ENCODE results near the gene TTC28. TPM values are rescaled to one million over a fixed set of nuclear protein-coding genes. Genes with fewer than 3 reads are reported as not detected.
"Not testable (repeated sequence)": the region's sequence is repeated elsewhere in the genome, so short reads cannot be mapped to it uniquely, and the experiment has no call there.

TTC28 gene
- total RNA-seq, 1 donor from 2014 or later: 23.2 TPM

- Histone ChIP-seq H3K4me1 (ENCODE audit: insufficient read depth, low read length) (peaks cover 8% of the 10 kb centered on the region), H4K20me1 (ENCODE audit: insufficient read depth, low read length) (no peaks in the 10 kb centered on the region), H3K9me3 (ENCODE audit: insufficient read depth, low read depth, low read length) (no peaks in the 10 kb centered on the region), H3K4me2 (ENCODE audit: low read length) (peak overlapping the region; percentile 9), H3K79me2 (ENCODE audit: insufficient read depth, low read length) (no peaks in the 10 kb centered on the region), H2AFZ (ENCODE audit: low read depth, low read length) (no peak overlapping the region), H3K36me3 (ENCODE audit: insufficient read depth, low read length) (no peaks in the 10 kb centered on the region), H3K4me3 (ENCODE audit: insufficient read depth, low read depth, low read length) (no peak overlapping the region), H3K9ac (ENCODE audit: low read length) (no peak overlapping the region), H3K27ac (ENCODE audit: low read depth, low read length) (no peak overlapping the region), H3K27me3 (ENCODE audit: insufficient read depth, low read length) (no peaks in the 10 kb centered on the region)
- TF ChIP-seq EZH2 (IDR thresholded peaks at IDR 0.05; ENCODE audit: insufficient read depth, low read length) (no peak), CTCF (IDR thresholded peaks at IDR 0.05; ENCODE audit: insufficient read depth, low read depth, low read length) (no peak)
- peaks cover 3% of the 10 kb centered on the region for H3K9me3 Mint-ChIP-seq (ENCODE audit: unreplicated experiment)
- FAIRE-seq (no peak), DNase-seq (ENCODE audit: low read depth) (peak; percentile 69)
- H3K4me3 Mint-ChIP-seq (ENCODE audit: unreplicated experiment): no peak overlapping the region
- H3K4me1 Mint-ChIP-seq (ENCODE audit: low read depth, unreplicated experiment): peaks cover 7% of the 10 kb centered on the region
- no peaks in the 10 kb centered on the region for H3K27me3 Mint-ChIP-seq (ENCODE audit: low read depth, unreplicated experiment)
- H3K27ac Mint-ChIP-seq (ENCODE audit: unreplicated experiment): no peak overlapping the region
- no peaks in the 10 kb centered on the region for H3K36me3 Mint-ChIP-seq (ENCODE audit: low read depth, unreplicated experiment)
These were observed 119.4 kb downstream of the TTC28 start for GRCh38 chr22:28560046-28560742.

GRCh38 chr22:28557184-28557583 is 122.5 kb downstream of the TTC28 start:
- H3K9ac ChIP-seq (ENCODE audit: low read length): no peak overlapping the region
- FAIRE-seq: no peak
- DNase-seq (ENCODE audit: low read depth): no peak
- H3K27me3 ChIP-seq (ENCODE audit: insufficient read depth, low read length): no peaks in the 10 kb centered on the region
- Mint-ChIP-seq H3K4me1 (ENCODE audit: low read depth, unreplicated experiment) (peaks cover 7% of the 10 kb centered on the region), H3K4me3 (ENCODE audit: unreplicated experiment) (no peak overlapping the region), H3K9me3 (ENCODE audit: unreplicated experiment) (peaks cover 7% of the 10 kb centered on the region), H3K27me3 (ENCODE audit: low read depth, unreplicated experiment) (no peaks in the 10 kb centered on the region), H3K27ac (ENCODE audit: unreplicated experiment) (no peak overlapping the region), H3K36me3 (ENCODE audit: low read depth, unreplicated experiment) (no peaks in the 10 kb centered on the region)
- no peaks in the 10 kb centered on the region for H3K9me3 ChIP-seq (ENCODE audit: insufficient read depth, low read depth, low read length)
- H3K4me1 ChIP-seq (ENCODE audit: insufficient read depth, low read length): peaks cover 8% of the 10 kb centered on the region
- H3K4me2 ChIP-seq (ENCODE audit: low read length): no peak overlapping the region
- TF ChIP-seq EZH2 (IDR thresholded peaks at IDR 0.05; ENCODE audit: insufficient read depth, low read length): no peak
- no peak for TF ChIP-seq CTCF (IDR thresholded peaks at IDR 0.05; ENCODE audit: insufficient read depth, low read depth, low read length)
- H2AFZ ChIP-seq (ENCODE audit: low read depth, low read length): no peak overlapping the region
- H3K36me3 ChIP-seq (ENCODE audit: insufficient read depth, low read length): no peaks in the 10 kb centered on the region
- no peaks in the 10 kb centered on the region for H3K79me2 ChIP-seq (ENCODE audit: insufficient read depth, low read length)
- H3K27ac ChIP-seq (ENCODE audit: low read depth, low read length): no peak overlapping the region
- H3K4me3 ChIP-seq (ENCODE audit: insufficient read depth, low read depth, low read length): no peak overlapping the region
- H4K20me1 ChIP-seq (ENCODE audit: insufficient read depth, low read length): no peaks in the 10 kb centered on the region

GRCh38 chr22:28553108-28553866 is 126.4 kb downstream of the TTC28 start:
- not testable (repeated sequence) for H3K4me2 ChIP-seq (ENCODE audit: low read length); DNase-seq (ENCODE audit: low read depth); H3K36me3 Mint-ChIP-seq (ENCODE audit: low read depth, unreplicated experiment); H3K36me3 ChIP-seq (ENCODE audit: insufficient read depth, low read length); H4K20me1 ChIP-seq (ENCODE audit: insufficient read depth, low read length); H3K27me3 Mint-ChIP-seq (ENCODE audit: low read depth, unreplicated experiment); H3K27me3 ChIP-seq (ENCODE audit: insufficient read depth, low read length); H3K27ac ChIP-seq (ENCODE audit: low read depth, low read length); H3K27ac Mint-ChIP-seq (ENCODE audit: unreplicated experiment); H3K9me3 Mint-ChIP-seq (ENCODE audit: unreplicated experiment); H3K9me3 ChIP-seq (ENCODE audit: insufficient read depth, low read depth, low read length); H3K4me3 Mint-ChIP-seq (ENCODE audit: unreplicated experiment); H3K9ac ChIP-seq (ENCODE audit: low read length); FAIRE-seq; H3K4me1 Mint-ChIP-seq (ENCODE audit: low read depth, unreplicated experiment); H3K4me3 ChIP-seq (ENCODE audit: insufficient read depth, low read depth, low read length); H3K79me2 ChIP-seq (ENCODE audit: insufficient read depth, low read length); H2AFZ ChIP-seq (ENCODE audit: low read depth, low read length); H3K4me1 ChIP-seq (ENCODE audit: insufficient read depth, low read length)
